ENCODE results near the gene AGRP.
"Not testable (repeated sequence)": the region's sequence is repeated elsewhere in the genome, so short reads cannot be mapped to it uniquely, and the experiment has no call there.

AGRP gene

GRCh38 chr16:67506468-67506867 is 23.1 kb upstream of the AGRP start:
- Histone ChIP-seq H3K9me3 (ENCODE audit: control insufficient read depth in 5 of 5, low read length in 5 of 5) (no peaks in the 10 kb centered on the region), H3K4me1 (ENCODE audit: control insufficient read depth in 5 of 5, insufficient read depth in 5 of 5, low read length in 5 of 5) (peaks cover 0 to 20% (median 6%) of the 10 kb centered on the region in 5 donors), H3K4me3 (ENCODE audit: low read depth in 1 of 5, low read length in 5 of 5) (no peak overlapping the region), H3K27me3 (ENCODE audit: control insufficient read depth in 5 of 5, insufficient read depth in 4 of 5, low read length in 5 of 5) (peaks cover 0 to 2% (median 0%) of the 10 kb centered on the region in 5 donors), H3K9ac (ENCODE audit: low read length in 5 of 5) (no peak overlapping the region), H3K36me3 (ENCODE audit: control insufficient read depth in 5 of 5, insufficient read depth in 5 of 5, low read length in 5 of 5) (no peaks in the 10 kb centered on the region), H3K27ac (ENCODE audit: low read depth, low read length) (no peak overlapping the region)

GRCh38 chr16:67504031-67505021 is 21.0 kb upstream of the AGRP start:
- H3K4me1 ChIP-seq (ENCODE audit: control insufficient read depth in 5 of 5, insufficient read depth in 5 of 5, low read length in 5 of 5): peaks cover 0 to 21% (median 8%) of the 10 kb centered on the region in 5 donors
- peaks cover 0 to 2% (median 0%) of the 10 kb centered on the region in 5 donors for H3K27me3 ChIP-seq (ENCODE audit: control insufficient read depth in 5 of 5, insufficient read depth in 4 of 5, low read length in 5 of 5)
- H3K27ac ChIP-seq (ENCODE audit: low read depth, low read length): peak overlapping the region; percentile 23
- H3K4me3 ChIP-seq (ENCODE audit: low read depth in 1 of 5, low read length in 5 of 5): no peak overlapping the region
- H3K36me3 ChIP-seq (ENCODE audit: control insufficient read depth in 5 of 5, insufficient read depth in 5 of 5, low read length in 5 of 5): no peaks in the 10 kb centered on the region
- no peaks in the 10 kb centered on the region for H3K9me3 ChIP-seq (ENCODE audit: control insufficient read depth in 5 of 5, low read length in 5 of 5)
- peak overlapping the region in 1 of 5 donors; percentile 10 for H3K9ac ChIP-seq (ENCODE audit: low read length in 5 of 5)

GRCh38 chr16:67499106-67499505 is 15.8 kb upstream of the AGRP start:
- no peak overlapping the region for H3K9ac ChIP-seq (ENCODE audit: low read length in 5 of 5)

DNA sequence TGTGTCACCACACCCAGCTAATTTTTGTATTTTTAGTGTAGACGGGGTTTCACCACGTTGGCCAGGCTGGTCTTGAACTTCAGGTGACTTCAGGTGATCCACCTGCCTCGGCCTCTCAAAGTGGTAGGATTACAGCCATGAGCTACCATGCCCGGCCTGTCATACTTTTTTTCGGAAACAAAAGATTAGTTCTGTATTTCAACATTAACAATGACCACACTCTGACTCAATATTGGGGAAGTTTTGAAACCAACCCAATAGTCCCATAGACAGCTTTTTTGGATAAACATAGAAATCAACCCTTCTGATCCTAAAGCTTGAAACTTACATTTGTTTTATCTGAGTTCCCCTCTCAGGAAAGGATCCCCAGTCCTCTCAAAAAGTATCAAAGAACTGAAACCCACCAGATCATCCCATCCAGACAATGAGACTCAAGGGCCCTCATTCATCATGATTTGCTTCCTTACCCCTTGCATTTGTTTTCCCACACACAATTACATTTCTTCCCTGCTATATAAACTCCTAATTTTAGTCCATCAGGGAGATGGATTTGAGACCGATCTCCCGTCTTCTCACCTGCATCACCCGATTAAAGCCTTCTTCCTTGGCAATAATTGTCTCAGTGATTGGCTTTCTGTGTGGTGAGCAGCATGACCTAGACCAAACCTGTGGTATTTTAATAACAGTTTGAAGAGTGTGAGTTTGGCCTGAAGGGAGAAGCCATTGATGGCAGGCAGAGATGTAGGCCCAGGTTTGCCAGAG is 7.2 kb upstream of the AGRP start:
- Histone ChIP-seq H3K9ac (ENCODE audit: low read length in 5 of 5) (no peak overlapping the region), H3K27ac (ENCODE audit: low read depth, low read length) (no peak overlapping the region)

More at GRCh38 chr16:67499106-67499505, 15.8 kb upstream of the AGRP start:
- Histone ChIP-seq H3K9me3 (ENCODE audit: control insufficient read depth in 5 of 5, low read length in 5 of 5) (no peaks in the 10 kb centered on the region), H3K27me3 (ENCODE audit: control insufficient read depth in 5 of 5, insufficient read depth in 4 of 5, low read length in 5 of 5) (no peaks in the 10 kb centered on the region), H3K4me3 (ENCODE audit: low read depth in 1 of 5, low read length in 5 of 5) (no peak overlapping the region), H3K27ac (ENCODE audit: low read depth, low read length) (no peak overlapping the region), H3K36me3 (ENCODE audit: control insufficient read depth in 5 of 5, insufficient read depth in 5 of 5, low read length in 5 of 5) (peaks cover 0 to 7% (median 0%) of the 10 kb centered on the region in 5 donors), H3K4me1 (ENCODE audit: control insufficient read depth in 5 of 5, insufficient read depth in 5 of 5, low read length in 5 of 5) (peaks cover 0 to 15% (median 7%) of the 10 kb centered on the region in 5 donors)

DNA sequence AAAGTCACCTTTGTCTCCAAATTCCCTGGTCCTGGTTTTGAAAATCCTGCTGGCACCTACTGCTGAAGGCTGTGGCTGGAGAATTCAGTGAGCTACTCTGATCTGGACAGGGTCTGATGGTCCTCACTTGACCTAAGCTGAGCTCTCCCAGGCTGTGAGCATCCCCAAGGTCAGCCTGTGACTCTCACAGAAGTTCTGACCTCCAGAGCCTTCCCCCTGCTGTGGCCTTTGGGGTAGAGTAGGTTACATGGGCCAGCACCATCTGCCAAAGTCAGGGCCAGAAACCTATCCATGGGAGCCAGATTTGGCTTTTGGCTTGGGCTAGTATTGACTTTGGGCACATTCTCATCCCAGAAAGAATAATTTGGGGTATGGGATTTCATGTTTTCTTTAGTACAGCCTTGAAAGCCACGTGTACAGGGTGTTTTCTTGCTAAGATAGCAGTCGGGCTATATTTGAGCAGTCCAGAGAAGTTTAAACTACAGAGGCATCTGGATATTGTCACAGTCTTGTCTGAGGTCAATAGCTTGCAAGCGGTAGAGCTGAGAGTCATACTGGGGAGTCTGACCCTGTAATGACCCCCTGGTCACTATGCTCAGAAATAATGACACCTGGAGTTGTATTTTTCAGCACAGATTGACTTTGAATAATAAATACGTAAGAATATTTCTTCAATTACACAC is 6.2 kb upstream of the AGRP start:
- Histone ChIP-seq H3K9ac (ENCODE audit: low read length in 5 of 5) (peak overlapping the region in 1 of 5 donors; percentile 45), H3K27me3 (ENCODE audit: control insufficient read depth in 5 of 5, insufficient read depth in 4 of 5, low read length in 5 of 5) (no peaks in the 10 kb centered on the region), H3K27ac (ENCODE audit: low read depth, low read length) (no peak overlapping the region), H3K36me3 (ENCODE audit: control insufficient read depth in 5 of 5, insufficient read depth in 5 of 5, low read length in 5 of 5) (peaks cover 0 to 11% (median 3%) of the 10 kb centered on the region in 5 donors), H3K4me1 (ENCODE audit: control insufficient read depth in 5 of 5, insufficient read depth in 5 of 5, low read length in 5 of 5) (peaks cover 2 to 38% (median 23%) of the 10 kb centered on the region in 5 donors), H3K9me3 (ENCODE audit: control insufficient read depth in 5 of 5, low read length in 5 of 5) (no peaks in the 10 kb centered on the region), H3K4me3 (ENCODE audit: low read depth in 1 of 5, low read length in 5 of 5) (no peak overlapping the region)

More for the DNA sequence above, 7.2 kb upstream of the AGRP start:
- Histone ChIP-seq H3K4me1 (ENCODE audit: control insufficient read depth in 5 of 5, insufficient read depth in 5 of 5, low read length in 5 of 5) (peaks cover 2 to 38% (median 23%) of the 10 kb centered on the region in 5 donors), H3K4me3 (ENCODE audit: low read depth in 1 of 5, low read length in 5 of 5) (no peak overlapping the region), H3K36me3 (ENCODE audit: control insufficient read depth in 5 of 5, insufficient read depth in 5 of 5, low read length in 5 of 5) (peaks cover 0 to 5% (median 0%) of the 10 kb centered on the region in 5 donors), H3K9me3 (ENCODE audit: control insufficient read depth in 5 of 5, low read length in 5 of 5) (no peaks in the 10 kb centered on the region), H3K27me3 (ENCODE audit: control insufficient read depth in 5 of 5, insufficient read depth in 4 of 5, low read length in 5 of 5) (no peaks in the 10 kb centered on the region)

GRCh38 chr16:67487561-67487960 is 4.2 kb upstream of the AGRP start:
- H3K9me3 ChIP-seq (ENCODE audit: control insufficient read depth in 5 of 5, low read length in 5 of 5); H3K4me3 ChIP-seq (ENCODE audit: low read depth in 1 of 5, low read length in 5 of 5); H3K27ac ChIP-seq (ENCODE audit: low read depth, low read length); H3K9ac ChIP-seq (ENCODE audit: low read length in 5 of 5); H3K27me3 ChIP-seq (ENCODE audit: control insufficient read depth in 5 of 5, insufficient read depth in 4 of 5, low read length in 5 of 5): not testable (repeated sequence)
- Histone ChIP-seq H3K36me3 (ENCODE audit: control insufficient read depth in 5 of 5, insufficient read depth in 5 of 5, low read length in 5 of 5) (peaks cover 0 to 15% (median 7%) of the 10 kb centered on the region in 5 donors), H3K4me1 (ENCODE audit: control insufficient read depth in 5 of 5, insufficient read depth in 5 of 5, low read length in 5 of 5) (peaks cover 2 to 39% (median 30%) of the 10 kb centered on the region in 5 donors)

- H3K36me3 ChIP-seq (ENCODE audit: control insufficient read depth in 5 of 5, insufficient read depth in 5 of 5, low read length in 5 of 5): peaks cover 0 to 14% (median 7%) of the 10 kb centered on the region in 5 donors
- peaks cover 3 to 40% (median 36%) of the 10 kb centered on the region in 5 donors for H3K4me1 ChIP-seq (ENCODE audit: control insufficient read depth in 5 of 5, insufficient read depth in 5 of 5, low read length in 5 of 5)
- H3K9ac ChIP-seq (ENCODE audit: low read length in 5 of 5): peak overlapping the region in 1 of 5 donors; percentile 14
- H3K27ac ChIP-seq (ENCODE audit: low read depth, low read length): no peak overlapping the region
- H3K9me3 ChIP-seq (ENCODE audit: control insufficient read depth in 5 of 5, low read length in 5 of 5): no peaks in the 10 kb centered on the region
- H3K27me3 ChIP-seq (ENCODE audit: control insufficient read depth in 5 of 5, insufficient read depth in 4 of 5, low read length in 5 of 5): no peaks in the 10 kb centered on the region
- no peak overlapping the region for H3K4me3 ChIP-seq (ENCODE audit: low read depth in 1 of 5, low read length in 5 of 5)
Observed at GRCh38 chr16:67486805-67487204, 3.5 kb upstream of the AGRP start.

DNA sequence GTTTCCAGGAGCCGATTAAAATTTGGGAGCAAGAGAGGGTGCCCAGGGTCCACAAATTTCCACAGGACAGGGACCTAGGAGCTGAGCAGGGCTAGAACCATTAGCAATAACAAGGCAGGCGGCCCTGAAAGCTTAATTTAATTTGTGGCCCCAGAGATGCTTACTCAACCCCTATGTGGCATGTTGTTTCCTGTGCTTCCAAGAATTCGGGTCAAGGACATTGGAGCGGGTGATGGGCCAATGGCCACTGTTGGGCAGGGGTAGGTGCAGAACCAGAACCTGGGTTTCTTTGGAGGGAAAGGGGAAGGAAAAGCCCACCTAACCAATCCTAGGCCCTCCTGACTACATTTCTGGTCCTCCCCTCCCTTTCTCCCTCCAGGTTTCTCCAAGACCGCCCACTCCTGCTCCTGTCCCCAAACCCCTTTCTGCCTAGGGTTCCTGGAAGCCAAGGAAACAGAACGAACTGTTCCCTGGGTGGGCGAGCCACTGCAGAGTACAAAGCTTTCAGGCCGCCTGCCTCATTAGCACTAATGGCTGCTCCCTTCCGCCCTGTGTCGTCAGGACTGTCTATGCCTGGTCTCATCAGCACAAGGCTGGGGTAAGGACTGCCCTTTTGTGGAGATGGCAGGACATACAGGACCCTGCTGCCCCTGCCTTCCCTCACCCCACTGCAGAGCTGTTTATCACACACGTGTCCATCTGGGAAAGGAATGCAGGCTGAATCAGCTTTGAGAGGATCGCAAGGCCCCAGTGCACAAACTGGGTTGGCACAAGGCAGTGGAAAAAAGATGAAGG is 581 bp upstream of the AGRP start:
- no peaks in the 10 kb centered on the region for H3K27me3 ChIP-seq (ENCODE audit: control insufficient read depth in 5 of 5, insufficient read depth in 4 of 5, low read length in 5 of 5)
- peak overlapping the region in 1 of 5 donors; percentile 11 for H3K9ac ChIP-seq (ENCODE audit: low read length in 5 of 5)
- H3K9me3 ChIP-seq (ENCODE audit: control insufficient read depth in 5 of 5, low read length in 5 of 5): no peaks in the 10 kb centered on the region
- peaks cover 0 to 14% (median 7%) of the 10 kb centered on the region in 5 donors for H3K36me3 ChIP-seq (ENCODE audit: control insufficient read depth in 5 of 5, insufficient read depth in 5 of 5, low read length in 5 of 5)
- H3K4me3 ChIP-seq (ENCODE audit: low read depth in 1 of 5, low read length in 5 of 5): no peak overlapping the region
- no peak overlapping the region for H3K27ac ChIP-seq (ENCODE audit: low read depth, low read length)
- peaks cover 2 to 50% (median 42%) of the 10 kb centered on the region in 5 donors for H3K4me1 ChIP-seq (ENCODE audit: control insufficient read depth in 5 of 5, insufficient read depth in 5 of 5, low read length in 5 of 5)

Measured in subcutaneous abdominal adipose tissue (tissue), 5 donors.